Measurements from ENCODE around the gene SOWAHB.

DNA sequence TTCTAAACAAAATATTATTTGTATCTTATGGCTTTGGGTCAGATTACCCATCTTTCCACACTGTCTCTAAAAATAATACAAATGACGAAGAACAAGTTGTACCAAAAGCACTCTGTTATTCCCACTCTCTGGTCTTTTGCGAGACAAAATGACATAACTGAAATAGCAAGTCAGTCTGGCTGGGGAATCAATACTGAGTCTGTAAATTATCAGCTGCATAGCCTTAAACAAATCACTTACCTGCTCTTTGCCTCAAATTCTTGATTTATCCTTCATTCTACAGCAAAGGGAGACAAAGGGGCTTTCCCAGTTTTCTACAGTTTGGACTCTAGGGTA lies 40.9 kb downstream of the SOWAHB start:
- TF ChIP-seq, protein P1, sequence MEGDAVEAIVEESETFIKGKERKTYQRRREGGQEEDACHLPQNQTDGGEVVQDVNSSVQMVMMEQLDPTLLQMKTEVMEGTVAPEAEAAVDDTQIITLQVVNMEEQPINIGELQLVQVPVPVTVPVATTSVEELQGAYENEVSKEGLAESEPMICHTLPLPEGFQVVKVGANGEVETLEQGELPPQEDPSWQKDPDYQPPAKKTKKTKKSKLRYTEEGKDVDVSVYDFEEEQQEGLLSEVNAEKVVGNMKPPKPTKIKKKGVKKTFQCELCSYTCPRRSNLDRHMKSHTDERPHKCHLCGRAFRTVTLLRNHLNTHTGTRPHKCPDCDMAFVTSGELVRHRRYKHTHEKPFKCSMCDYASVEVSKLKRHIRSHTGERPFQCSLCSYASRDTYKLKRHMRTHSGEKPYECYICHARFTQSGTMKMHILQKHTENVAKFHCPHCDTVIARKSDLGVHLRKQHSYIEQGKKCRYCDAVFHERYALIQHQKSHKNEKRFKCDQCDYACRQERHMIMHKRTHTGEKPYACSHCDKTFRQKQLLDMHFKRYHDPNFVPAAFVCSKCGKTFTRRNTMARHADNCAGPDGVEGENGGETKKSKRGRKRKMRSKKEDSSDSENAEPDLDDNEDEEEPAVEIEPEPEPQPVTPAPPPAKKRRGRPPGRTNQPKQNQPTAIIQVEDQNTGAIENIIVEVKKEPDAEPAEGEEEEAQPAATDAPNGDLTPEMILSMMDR (IDR thresholded peaks at IDR 0.05), result no peak
- TF ChIP-seq POLR2A (IDR thresholded peaks at IDR 0.05), result no peak

Data from uterus (tissue), 2 donors.